Peyer's patch (tissue), 4 donors: ENCODE measurements around the gene FUT8. TPM values are rescaled to one million over a fixed set of nuclear protein-coding genes. Genes with fewer than 3 reads are reported as not detected.

Source experiments
- DNase-seq, 3 donors: peaks; one replicate each; pipeline ENCODE4 v3.0.0-alpha.2; 2017 to 2019
- H3K27ac ChIP-seq, 4 donors: fragments of 200-600 bp; sonication (generic); one replicate each; pipeline ENCODE4 v1.5.1; 2016 to 2019
- H3K27me3 ChIP-seq, 2 donors: fragments of 200-600 bp; sonication (generic); one replicate each; pipeline ENCODE4 v1.5.1; 2019
- H3K36me3 ChIP-seq, 3 donors: fragments of 200-600 bp; sonication (generic); one replicate each; pipeline ENCODE4 v1.5.1; 2016 to 2019
- H3K4me1 ChIP-seq, 4 donors: fragments of 200-600 bp; sonication (generic); one replicate each; pipeline ENCODE4 v1.5.1; 2016 to 2019
- H3K4me3 ChIP-seq, 4 donors: fragments of 200-600 bp; sonication (generic); 1 replicate in 3 of 4; 2 replicates in 1 of 4; pipeline ENCODE4 v1.5.1; 2016 to 2019; ENCODE audit warnings: mild to moderate bottlenecking in 1 of 4
- H3K9me3 ChIP-seq, 4 donors: fragments of 200-600 bp; sonication (generic); one replicate each; pipeline ENCODE4 v1.5.1; 2016 to 2019; ENCODE audit warnings: mild to moderate bottlenecking in 1 of 4
- POLR2A ChIP-seq, 2 donors: fragments of 450-650 bp; IDR thresholded peaks; one replicate each; pipeline ENCODE4 v1.5.1; 2017; ENCODE audit warnings: antibody characterized with exemption in 2 of 2, mild to moderate bottlenecking in 2 of 2, moderate library complexity in 2 of 2
- total RNA-seq, 4 donors: library from RNA; depleted of rRNA; stranded (reverse); fragments of >200 nt; gene quantifications; one replicate each; pipeline ENCODE4 v1.1.0, GENCODE V29; 2016
- TF ChIP-seq, protein P1 (sequence below), 6 experiments: fragments of 450-650 bp in 4 of 6; fragments of 200-600 bp in 2 of 6; sonication (generic) in 1 of 6; IDR thresholded peaks; one replicate each; pipeline ENCODE4 v1.5.1; 2017 to 2019; ENCODE audit warnings: antibody characterized with exemption in 6 of 6, mild to moderate bottlenecking in 3 of 6, moderate library complexity in 1 of 6

The FUT8 gene
- total RNA-seq, 4 donors from 2014 or later, result 46.4 to 126 (median 55.9) TPM

DNA sequence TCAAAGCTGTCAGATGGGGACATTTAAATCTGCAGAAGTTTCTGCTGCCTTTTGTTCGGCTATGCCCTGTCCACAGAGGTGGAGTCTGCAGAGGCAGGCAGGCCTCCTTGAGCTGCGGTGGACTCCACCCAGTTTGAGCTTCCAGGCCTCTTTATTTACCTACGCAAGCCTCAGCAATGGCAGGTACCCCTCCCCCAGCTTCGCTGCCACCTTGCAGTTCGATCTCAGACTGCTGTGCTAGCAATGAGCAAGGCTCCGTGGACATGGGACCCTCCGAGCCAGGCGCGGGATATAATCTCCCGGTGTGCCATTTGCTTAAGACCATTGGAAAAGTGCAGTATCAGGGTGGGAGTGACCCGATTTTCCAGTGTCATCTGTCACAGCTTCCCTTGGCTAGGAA, 115.5 kb downstream of the FUT8 start:
- H3K27me3 ChIP-seq, result no peaks in the 10 kb centered on the region
- no peaks in the 10 kb centered on the region for H3K4me1 ChIP-seq
- H3K27ac ChIP-seq, result no peak overlapping the region
- H3K4me3 ChIP-seq, result no peak overlapping the region
- peaks cover 0 to 9% (median 3%) of the 10 kb centered on the region in 4 donors for H3K9me3 ChIP-seq
- TF ChIP-seq, protein P1, sequence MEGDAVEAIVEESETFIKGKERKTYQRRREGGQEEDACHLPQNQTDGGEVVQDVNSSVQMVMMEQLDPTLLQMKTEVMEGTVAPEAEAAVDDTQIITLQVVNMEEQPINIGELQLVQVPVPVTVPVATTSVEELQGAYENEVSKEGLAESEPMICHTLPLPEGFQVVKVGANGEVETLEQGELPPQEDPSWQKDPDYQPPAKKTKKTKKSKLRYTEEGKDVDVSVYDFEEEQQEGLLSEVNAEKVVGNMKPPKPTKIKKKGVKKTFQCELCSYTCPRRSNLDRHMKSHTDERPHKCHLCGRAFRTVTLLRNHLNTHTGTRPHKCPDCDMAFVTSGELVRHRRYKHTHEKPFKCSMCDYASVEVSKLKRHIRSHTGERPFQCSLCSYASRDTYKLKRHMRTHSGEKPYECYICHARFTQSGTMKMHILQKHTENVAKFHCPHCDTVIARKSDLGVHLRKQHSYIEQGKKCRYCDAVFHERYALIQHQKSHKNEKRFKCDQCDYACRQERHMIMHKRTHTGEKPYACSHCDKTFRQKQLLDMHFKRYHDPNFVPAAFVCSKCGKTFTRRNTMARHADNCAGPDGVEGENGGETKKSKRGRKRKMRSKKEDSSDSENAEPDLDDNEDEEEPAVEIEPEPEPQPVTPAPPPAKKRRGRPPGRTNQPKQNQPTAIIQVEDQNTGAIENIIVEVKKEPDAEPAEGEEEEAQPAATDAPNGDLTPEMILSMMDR (IDR thresholded peaks at IDR 0.05), result no peak
- TF ChIP-seq POLR2A (IDR thresholded peaks at IDR 0.05), result no peak
- peaks cover 0 to 7% (median 0%) of the 10 kb centered on the region in 3 donors for H3K36me3 ChIP-seq
- DNase-seq, result no peak

DNA sequence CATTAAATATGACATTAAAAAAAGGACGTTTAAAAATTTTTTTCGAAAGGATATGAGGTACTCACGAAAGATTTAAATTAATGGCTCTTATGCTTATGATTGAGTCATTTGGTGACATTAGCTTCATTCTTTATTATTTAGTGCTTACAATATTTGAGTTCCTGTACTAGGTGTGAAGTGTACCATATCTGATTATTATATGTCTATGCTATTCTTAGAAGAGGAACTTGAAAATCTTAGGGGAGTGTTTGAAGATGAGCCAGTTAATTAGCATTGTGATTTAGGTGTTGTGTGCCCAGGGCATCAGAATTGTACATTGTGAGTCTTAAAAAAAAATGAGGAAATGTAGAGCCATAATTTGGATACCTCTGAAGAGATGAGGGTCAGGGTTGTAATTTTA, 118.6 kb downstream of the FUT8 start:
- Histone ChIP-seq H3K36me3 (peaks cover 0 to 7% (median 0%) of the 10 kb centered on the region in 3 donors), H3K27ac (no peak overlapping the region), H3K9me3 (peaks cover 0 to 9% (median 3%) of the 10 kb centered on the region in 4 donors), H3K4me1 (no peaks in the 10 kb centered on the region), H3K27me3 (no peaks in the 10 kb centered on the region), H3K4me3 (no peak overlapping the region)
- no peak for TF ChIP-seq POLR2A (IDR thresholded peaks at IDR 0.05)
- TF ChIP-seq, protein P1 (IDR thresholded peaks at IDR 0.05), result no peak
- no peak for DNase-seq

DNA sequence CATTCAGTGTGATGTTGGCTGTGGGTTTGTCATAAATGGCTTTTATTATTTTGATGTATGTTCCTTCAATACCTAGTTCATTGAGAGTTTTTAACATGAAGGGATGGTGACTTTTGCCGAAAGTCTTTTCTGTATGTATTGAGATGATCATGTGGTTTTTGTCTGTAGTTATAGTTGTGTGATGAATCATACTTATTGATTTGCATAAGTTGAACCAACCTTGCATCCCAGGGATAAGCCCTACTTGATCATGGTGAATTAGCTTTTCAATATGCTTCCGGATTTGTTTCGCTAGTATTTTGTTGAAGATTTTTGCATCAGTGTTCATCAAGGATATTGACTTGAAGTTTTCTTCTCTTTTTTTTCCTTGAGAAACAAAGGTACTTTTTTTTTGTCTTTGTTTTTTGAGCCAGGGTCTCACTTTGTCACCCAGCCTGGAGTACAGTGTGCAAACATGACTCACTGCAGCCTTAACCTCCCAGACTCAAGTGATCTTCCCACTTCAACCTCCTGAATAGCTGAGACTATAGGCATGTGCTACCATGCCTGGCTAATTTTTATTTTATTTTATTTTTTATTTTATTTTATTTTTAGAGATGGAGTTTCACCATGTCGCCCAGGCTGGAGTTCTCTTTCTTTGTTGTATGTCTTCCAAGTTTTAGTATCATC, 121.3 kb downstream of the FUT8 start:
- Histone ChIP-seq H3K4me1 (no peaks in the 10 kb centered on the region), H3K36me3 (peaks cover 0 to 6% (median 0%) of the 10 kb centered on the region in 3 donors), H3K27ac (no peak overlapping the region), H3K4me3 (no peak overlapping the region), H3K9me3 (no peaks in the 10 kb centered on the region), H3K27me3 (no peaks in the 10 kb centered on the region)
- TF ChIP-seq, protein P1 (IDR thresholded peaks at IDR 0.05), result no peak
- TF ChIP-seq POLR2A (IDR thresholded peaks at IDR 0.05), result no peak
- DNase-seq, result no peak

DNA sequence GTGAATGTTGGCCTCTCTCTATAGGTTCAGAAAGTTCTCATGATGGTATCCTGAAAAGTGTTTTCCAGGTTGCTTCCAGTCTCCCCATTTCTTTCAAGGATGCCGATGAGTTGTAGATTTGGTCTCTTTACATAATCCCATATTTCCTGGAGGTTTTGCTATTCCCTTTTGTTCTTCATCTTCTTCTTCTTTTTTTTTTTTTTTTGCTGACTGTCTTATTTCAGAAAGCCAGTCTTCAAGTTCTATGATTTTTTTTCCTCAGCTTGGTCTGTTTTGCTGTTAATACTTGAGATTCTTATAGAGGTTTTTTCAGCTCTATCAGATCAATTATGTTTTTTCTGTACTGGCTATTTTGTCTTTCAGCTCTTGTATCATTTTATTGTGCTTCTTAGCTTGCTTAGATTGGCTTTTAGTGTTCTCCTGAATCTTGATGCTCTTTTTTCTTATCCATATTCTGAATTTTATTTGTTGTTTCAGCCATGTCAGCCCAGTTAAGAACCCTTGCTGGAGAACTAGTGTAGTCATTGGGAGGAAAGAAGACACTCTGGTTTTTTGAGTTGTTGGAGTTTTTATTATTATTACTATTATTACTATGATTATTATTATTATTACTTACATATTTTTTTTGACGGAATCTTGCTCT, 124.4 kb downstream of the FUT8 start:
- H3K27ac ChIP-seq, result no peak overlapping the region
- H3K9me3 ChIP-seq, result no peaks in the 10 kb centered on the region
- no peak overlapping the region for H3K4me3 ChIP-seq
- no peak for DNase-seq
- no peaks in the 10 kb centered on the region for H3K36me3 ChIP-seq
- H3K27me3 ChIP-seq, result no peaks in the 10 kb centered on the region
- TF ChIP-seq, protein P1 (IDR thresholded peaks at IDR 0.05), result no peak
- TF ChIP-seq POLR2A (IDR thresholded peaks at IDR 0.05), result no peak
- no peaks in the 10 kb centered on the region for H3K4me1 ChIP-seq

DNA sequence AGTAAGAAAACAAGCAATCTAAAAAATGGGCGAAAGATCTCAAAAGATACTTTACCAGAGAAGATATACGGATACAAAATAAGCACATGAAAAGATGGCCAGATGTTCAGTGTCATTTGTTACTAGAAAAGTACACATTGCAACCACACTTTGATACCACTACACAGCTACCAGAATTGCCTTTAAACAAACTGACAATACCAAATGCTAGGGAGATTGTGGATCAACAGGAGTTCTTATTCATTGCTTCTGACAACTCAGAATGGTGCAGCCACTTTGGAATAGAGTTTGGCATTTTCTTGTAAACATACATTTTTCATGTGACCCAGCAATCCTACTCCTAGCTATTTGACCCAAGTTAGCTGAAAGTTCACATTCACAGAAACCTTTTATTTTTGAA, 136.3 kb downstream of the FUT8 start:
- Histone ChIP-seq H3K4me3 (no peak overlapping the region), H3K4me1 (no peaks in the 10 kb centered on the region), H3K36me3 (no peaks in the 10 kb centered on the region), H3K27ac (no peak overlapping the region), H3K9me3 (no peaks in the 10 kb centered on the region), H3K27me3 (no peaks in the 10 kb centered on the region)
- DNase-seq, result no peak
- TF ChIP-seq, protein P1 (IDR thresholded peaks at IDR 0.05), result no peak
- TF ChIP-seq POLR2A (IDR thresholded peaks at IDR 0.05), result no peak
